ENCODE results near the gene SLC7A6.

DNA sequence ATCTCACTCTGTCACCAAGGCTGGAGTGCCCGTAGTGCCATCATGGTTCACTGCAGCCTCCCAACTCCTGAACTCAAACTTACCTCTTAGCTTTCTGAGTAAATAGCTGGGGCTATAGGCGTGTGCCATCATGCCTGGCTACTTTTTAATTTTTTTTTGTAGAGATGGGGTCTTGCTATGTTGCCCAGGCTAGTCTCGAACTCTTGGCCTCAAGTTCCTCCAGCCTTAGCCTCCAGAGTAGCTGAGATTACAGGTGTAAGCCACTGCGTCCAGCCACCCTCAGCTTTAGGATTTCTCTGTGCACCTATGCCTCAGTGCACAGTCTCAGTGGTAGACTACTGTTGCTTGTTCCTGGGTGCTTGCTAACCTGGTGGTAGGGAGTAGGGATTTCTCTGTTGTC lies 5.5 kb downstream of the SLC7A6 start:
- TF ChIP-seq POLR2AphosphoS5 (IDR thresholded peaks at IDR 0.05; ENCODE audit: borderline replicate concordance, low read depth, low read length): no peak
- no peak for TF ChIP-seq EZH2 (IDR thresholded peaks at IDR 0.05)
